Measurements from ENCODE around the gene RAB34. TPM values are rescaled to one million over a fixed set of nuclear protein-coding genes. Genes with fewer than 3 reads are reported as not detected.
"Not testable (repeated sequence)": the region's sequence is repeated elsewhere in the genome, so short reads cannot be mapped to it uniquely, and the experiment has no call there.

RAB34 gene
- total and polyA plus RNA-seq, 7 donors: 7.8 to 21.0 (median 9.1) TPM

- Histone ChIP-seq H3K27ac (no peak overlapping the region), H3K4me3 (peak overlapping the region; percentile 80), H3K4me1 (peaks cover 40% of the 10 kb centered on the region), H3K36me3 (ENCODE audit: insufficient read depth in 1 of 2, low read depth in 1 of 2) (peaks cover 0 to 44% of the 10 kb centered on the region in 2 donors), H3K9me3 (no peaks in the 10 kb centered on the region), H3K27me3 (ENCODE audit: insufficient read depth in 3 of 3, low read length in 2 of 3) (no peaks in the 10 kb centered on the region)
- 74 to 80% (median 80%) methylated on average over 10 of the region's 10 CpGs for WGBS, 3 donors
- DNase-seq (no peak), ATAC-seq (no peak)
- no peak for TF ChIP-seq CTCF (IDR thresholded peaks at IDR 0.05)
- intact Hi-C loops (cut with DNase I): loop anchor here (5.0 to 10.0 kb wide), 2 partner anchors 178 to 390 kb away; partner anchors contain the start of gene DHRS13 (in 1 of the 2)
Measured at GRCh38 chr17:28724500-28725165, 7.0 kb upstream of the RAB34 start.

DNA sequence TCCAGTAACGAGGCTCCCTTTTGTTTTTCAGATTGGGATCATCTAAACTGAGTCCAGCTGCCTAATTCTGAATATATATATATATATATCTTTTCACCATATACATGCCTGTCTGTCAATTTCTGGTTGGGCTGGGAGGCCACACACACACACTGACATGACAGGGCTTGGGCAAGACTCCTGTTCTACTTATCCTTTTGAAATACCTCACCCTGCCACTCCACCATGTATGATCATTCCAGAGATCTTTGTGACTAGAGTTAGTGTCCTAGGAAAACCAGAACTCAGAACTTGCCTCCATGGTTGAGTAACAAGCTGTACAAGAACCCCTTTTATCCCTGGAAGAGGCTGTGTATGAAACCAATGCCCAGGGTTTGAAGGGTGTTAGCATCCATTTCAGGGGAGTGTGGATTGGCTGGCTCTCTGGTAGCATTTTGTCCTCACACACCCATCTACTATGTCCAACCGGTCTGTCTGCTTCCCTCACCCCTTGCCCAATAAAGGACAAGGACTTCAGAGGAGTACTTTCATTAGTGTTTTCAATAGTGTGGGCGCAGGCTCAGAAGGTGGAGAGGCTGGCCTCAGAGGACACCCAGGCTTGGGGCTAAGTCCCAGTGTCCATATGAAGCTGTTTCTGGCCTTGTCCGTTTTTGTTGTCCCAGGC, 6.3 kb upstream of the RAB34 start:
- Histone ChIP-seq H3K4me1 (peaks cover 40% of the 10 kb centered on the region), H3K36me3 (ENCODE audit: insufficient read depth in 1 of 2, low read depth in 1 of 2) (peaks cover 0 to 44% of the 10 kb centered on the region in 2 donors)
- intact Hi-C loops (cut with DNase I): loop anchor here (10.0 kb wide), 1 partner anchor 391 kb away; no protein-coding TSS in a partner anchor
- H3K4me3 ChIP-seq; H3K9me3 ChIP-seq; ATAC-seq; DNase-seq; H3K27ac ChIP-seq; H3K27me3 ChIP-seq (ENCODE audit: insufficient read depth in 3 of 3, low read length in 2 of 3): not testable (repeated sequence)
- WGBS, 3 donors: 64 to 74% (median 70%) methylated on average over 4 of the region's 4 CpGs

GRCh38 chr17:28723159-28723835, 5.6 kb upstream of the RAB34 start:
- no peak overlapping the region for H3K27ac ChIP-seq
- peaks cover 0 to 44% of the 10 kb centered on the region in 2 donors for H3K36me3 ChIP-seq (ENCODE audit: insufficient read depth in 1 of 2, low read depth in 1 of 2)
- H3K4me1 ChIP-seq: peaks cover 40% of the 10 kb centered on the region
- ATAC-seq (no peak), DNase-seq (no peak)
- WGBS, 3 donors: 71 to 76% (median 76%) methylated on average over 6 of the region's 6 CpGs
- H3K9me3 ChIP-seq: no peaks in the 10 kb centered on the region
- TF ChIP-seq CTCF (IDR thresholded peaks at IDR 0.05): no peak
- intact Hi-C loops (cut with DNase I): loop anchor here (10.0 kb wide), 1 partner anchor 392 kb away; no protein-coding TSS in a partner anchor
- no peaks in the 10 kb centered on the region for H3K27me3 ChIP-seq (ENCODE audit: insufficient read depth in 3 of 3, low read length in 2 of 3)
- no peak overlapping the region for H3K4me3 ChIP-seq

GRCh38 chr17:28722417-28723158, 4.9 kb upstream of the RAB34 start:
- DNase-seq (no peak), ATAC-seq (no peak)
- H3K27me3 ChIP-seq (ENCODE audit: insufficient read depth in 3 of 3, low read length in 2 of 3): peaks cover 0 to 5% (median 0%) of the 10 kb centered on the region in 3 donors
- intact Hi-C loops (cut with DNase I): loop anchor here (10.0 kb wide), 1 partner anchor 392 kb away; no protein-coding TSS in a partner anchor
- H3K27ac ChIP-seq: no peak overlapping the region
- peak overlapping the region; percentile 98 for H3K4me3 ChIP-seq
- WGBS, 3 donors: 48 to 76% (median 67%) methylated on average over 7 of the region's 7 CpGs
- no peaks in the 10 kb centered on the region for H3K9me3 ChIP-seq
- no peak for TF ChIP-seq CTCF (IDR thresholded peaks at IDR 0.05)
- peaks cover 37% of the 10 kb centered on the region for H3K4me1 ChIP-seq
- peaks cover 0 to 44% of the 10 kb centered on the region in 2 donors for H3K36me3 ChIP-seq (ENCODE audit: insufficient read depth in 1 of 2, low read depth in 1 of 2)

DNA sequence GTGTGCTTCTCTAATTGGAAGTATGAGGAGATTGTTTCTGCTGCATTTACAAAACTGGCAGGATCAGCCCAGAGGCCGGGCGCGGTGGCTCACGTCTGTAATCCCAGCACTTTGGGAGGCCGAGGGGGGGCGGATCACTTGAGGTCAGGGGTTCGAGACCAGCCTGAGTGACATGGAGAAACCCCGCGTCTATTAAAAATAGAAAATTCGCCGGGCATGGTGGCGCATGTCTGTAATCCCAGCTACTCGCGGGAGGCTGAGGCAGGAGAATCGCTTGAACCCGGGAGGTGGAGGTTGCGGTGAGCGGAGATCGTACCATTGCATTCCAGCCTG, 3.3 kb upstream of the RAB34 start:
- H3K4me1 ChIP-seq: peaks cover 34% of the 10 kb centered on the region
- H3K36me3 ChIP-seq (ENCODE audit: insufficient read depth in 1 of 2, low read depth in 1 of 2): peaks cover 0 to 44% of the 10 kb centered on the region in 2 donors
- not testable (repeated sequence) for ATAC-seq, H3K9me3 ChIP-seq, DNase-seq
- peaks cover 0 to 16% (median 0%) of the 10 kb centered on the region in 3 donors for H3K27me3 ChIP-seq (ENCODE audit: insufficient read depth in 3 of 3, low read length in 2 of 3)
- WGBS, 3 donors: 33 to 35% (median 34%) methylated on average over 19 of the region's 19 CpGs
- peak overlapping the region; percentile 92 for H3K27ac ChIP-seq
- intact Hi-C loops (cut with DNase I): loop anchor here (10.0 kb wide), 1 partner anchor 394 kb away; no protein-coding TSS in a partner anchor
- peak overlapping the region; percentile 98 for H3K4me3 ChIP-seq

All from psoas muscle (tissue), 8 donors.